ENCODE measurements around the gene CHIT1.

The CHIT1 gene

GRCh38 chr1:203229471-203230135 is at the start of gene CHIT1:
Gene CHIT1, minus strand, starts transcription at chr1:203229673. Its CDS starts 37 bp downstream, at chr1:203229636.
- H4K20me1 ChIP-seq, result no peaks in the 10 kb centered on the region
- no peak within 1 kb of the TSS for H3K9ac ChIP-seq
- no peak within 1 kb of the TSS for H3K4me3 ChIP-seq
- H3K36me3 ChIP-seq, result 0 out of 22 replicates have a peak, but pooled peaks cover 0 to 3% (median 0%) of the 10 kb centered on the region in 11 experiments
- peaks cover 12 to 21% (median 19%) of the 10 kb centered on the region in 11 experiments for H3K9me3 ChIP-seq (replicated peaks in 1 of 11)
- no peaks in the 10 kb centered on the region for H3K27me3 ChIP-seq
- TF ChIP-seq Cebpa-rat (IDR thresholded peaks at IDR 0.05), result no peak
- peaks cover 0 to 13% (median 7%) of the 10 kb centered on the region in 10 experiments; a peak in 8 of 20 replicates for H3K4me1 ChIP-seq
- H3K4me2 ChIP-seq, result no peak within 1 kb of the TSS
- H3K27ac ChIP-seq, result no peak within 1 kb of the TSS

- Histone ChIP-seq H3K4me1 (peaks cover 98 to 100% (median 100%) of the 10 kb centered on the region in 10 experiments), H3K27ac (peak overlapping the region; percentile 37 to 99 (median 93); a peak in 21 of 22 replicates), H3K4me2 (peak overlapping the region; percentile 89 to 98 (median 94)), H3K9ac (peak overlapping the region; percentile 46 to 87 (median 83); a peak in 21 of 22 replicates), H3K36me3 (no peaks in the 10 kb centered on the region), H3K4me3 (peak overlapping the region in 8 of 10 experiments; percentile 8 to 60 (median 50); a peak in 16 of 20 replicates), H3K9me3 (replicated peaks in 1 of 11) (no peaks in the 10 kb centered on the region), H3K27me3 (no peaks in the 10 kb centered on the region), H4K20me1 (no peaks in the 10 kb centered on the region)
- TF ChIP-seq Cebpa-rat (IDR thresholded peaks at IDR 0.05), result no peak
Observed at GRCh38 chr1:203278885-203279406, 49.5 kb upstream of the CHIT1 start.

GRCh38 chr1:203278082-203278884 is 48.8 kb upstream of the CHIT1 start:
- no peaks in the 10 kb centered on the region for H3K27me3 ChIP-seq
- peak overlapping the region in 9 of 10 experiments; percentile 8 to 60 (median 49); a peak in 16 of 20 replicates for H3K4me3 ChIP-seq
- H3K27ac ChIP-seq, result peak overlapping the region; percentile 37 to 99 (median 93); a peak in 21 of 22 replicates
- no peaks in the 10 kb centered on the region for H3K9me3 ChIP-seq (replicated peaks in 1 of 11)
- no peak for TF ChIP-seq Cebpa-rat (IDR thresholded peaks at IDR 0.05)
- H3K4me2 ChIP-seq, result peak overlapping the region; percentile 89 to 98 (median 94)
- no peaks in the 10 kb centered on the region for H3K36me3 ChIP-seq
- peaks cover 98 to 100% (median 100%) of the 10 kb centered on the region in 10 experiments for H3K4me1 ChIP-seq
- no peaks in the 10 kb centered on the region for H4K20me1 ChIP-seq
- peak overlapping the region; percentile 46 to 87 (median 83); a peak in 21 of 22 replicates for H3K9ac ChIP-seq

- peak overlapping the region; percentile 34 to 87 (median 83); a peak in 20 of 22 replicates for H3K9ac ChIP-seq
- no peaks in the 10 kb centered on the region for H3K27me3 ChIP-seq
- H3K4me3 ChIP-seq, result peak overlapping the region in 2 of 10 experiments; percentile 4 to 50; a peak in 1 of 20 replicates
- H3K4me1 ChIP-seq, result peaks cover 96 to 100% (median 100%) of the 10 kb centered on the region in 10 experiments
- no peaks in the 10 kb centered on the region for H3K9me3 ChIP-seq (replicated peaks in 1 of 11)
- TF ChIP-seq Cebpa-rat (IDR thresholded peaks at IDR 0.05), result no peak
- peak overlapping the region; percentile 89 to 98 (median 94) for H3K4me2 ChIP-seq
- peak overlapping the region in 10 of 11 experiments; percentile 61 to 99 (median 93); a peak in 21 of 22 replicates for H3K27ac ChIP-seq
- no peaks in the 10 kb centered on the region for H3K36me3 ChIP-seq
- no peaks in the 10 kb centered on the region for H4K20me1 ChIP-seq
Observed at GRCh38 chr1:203276916-203277545, 47.6 kb upstream of the CHIT1 start.

- Histone ChIP-seq H3K4me1 (peaks cover 96 to 100% (median 100%) of the 10 kb centered on the region in 10 experiments), H3K9me3 (replicated peaks in 1 of 11) (no peaks in the 10 kb centered on the region), H3K27ac (peak overlapping the region in 10 of 11 experiments; percentile 61 to 99 (median 93); a peak in 19 of 22 replicates), H4K20me1 (no peaks in the 10 kb centered on the region), H3K4me2 (peak overlapping the region; percentile 89 to 98 (median 94)), H3K36me3 (no peaks in the 10 kb centered on the region), H3K9ac (peak overlapping the region in 9 of 11 experiments; percentile 69 to 87 (median 84); a peak in 15 of 22 replicates), H3K4me3 (no peak overlapping the region), H3K27me3 (no peaks in the 10 kb centered on the region)
- no peak for TF ChIP-seq Cebpa-rat (IDR thresholded peaks at IDR 0.05)
Observed at GRCh38 chr1:203276408-203276807, 46.9 kb upstream of the CHIT1 start.

- no peak overlapping the region for H3K4me3 ChIP-seq
- H3K27me3 ChIP-seq, result no peaks in the 10 kb centered on the region
- H3K9ac ChIP-seq, result peak overlapping the region in 7 of 11 experiments; percentile 14 to 87 (median 65); a peak in 7 of 22 replicates
- H3K27ac ChIP-seq, result peak overlapping the region in 10 of 11 experiments; percentile 7 to 99 (median 80); a peak in 14 of 22 replicates
- H4K20me1 ChIP-seq, result no peaks in the 10 kb centered on the region
- H3K9me3 ChIP-seq (replicated peaks in 1 of 11), result no peaks in the 10 kb centered on the region
- H3K36me3 ChIP-seq, result no peaks in the 10 kb centered on the region
- H3K4me2 ChIP-seq, result peak overlapping the region; percentile 89 to 98 (median 94); a peak in 21 of 22 replicates
- no peak for TF ChIP-seq Cebpa-rat (IDR thresholded peaks at IDR 0.05)
- H3K4me1 ChIP-seq, result peaks cover 96 to 100% (median 100%) of the 10 kb centered on the region in 10 experiments
Observed at GRCh38 chr1:203275656-203276272, 46.3 kb upstream of the CHIT1 start.

- H4K20me1 ChIP-seq, result no peaks in the 10 kb centered on the region
- peak overlapping the region; percentile 84 to 98 (median 93) for H3K4me2 ChIP-seq
- H3K36me3 ChIP-seq, result no peaks in the 10 kb centered on the region
- H3K27ac ChIP-seq, result peak overlapping the region; percentile 70 to 99 (median 80); a peak in 21 of 22 replicates
- H3K9me3 ChIP-seq (replicated peaks in 1 of 11), result no peaks in the 10 kb centered on the region
- no peak for TF ChIP-seq Cebpa-rat (IDR thresholded peaks at IDR 0.05)
- no peaks in the 10 kb centered on the region for H3K27me3 ChIP-seq
- peak overlapping the region; percentile 65 to 78 (median 75) for H3K9ac ChIP-seq
- H3K4me1 ChIP-seq, result peaks cover 96 to 100% (median 100%) of the 10 kb centered on the region in 10 experiments
- peak overlapping the region in 4 of 10 experiments; percentile 55 to 70 (median 62); a peak in 4 of 20 replicates for H3K4me3 ChIP-seq
Observed at GRCh38 chr1:203274603-203275381, 45.3 kb upstream of the CHIT1 start.

Measured in BLaER1 treated with 17β-estradiol and CSF1 and Interleukin-3, amounts not matched to agents 10 nM and 100 nM (cell line).